ENCODE results near the gene RHEBL1.

The RHEBL1 gene

DNA sequence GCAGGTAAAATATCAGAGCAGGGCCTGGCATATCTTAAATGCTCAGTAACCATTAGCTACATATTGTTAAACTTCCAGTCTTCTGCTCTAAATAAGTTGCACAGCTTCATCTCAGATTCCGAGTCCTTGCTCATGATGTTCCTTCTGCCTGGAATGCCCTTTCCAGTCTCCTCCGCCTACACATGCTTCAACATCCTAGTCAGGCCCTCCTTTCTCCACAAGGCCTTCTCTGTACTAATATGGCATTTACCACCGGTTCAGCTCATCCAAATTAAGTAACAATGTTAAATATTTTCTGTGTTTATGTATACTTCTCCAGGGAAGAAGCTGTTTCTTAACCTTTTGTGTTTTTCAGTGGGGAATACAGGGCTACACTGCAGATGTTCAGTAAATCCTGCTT is 16.3 kb upstream of the RHEBL1 start:
- H3K27me3 ChIP-seq (replicated peaks) = peaks cover 12% of the 10 kb centered on the region
- H3K27ac ChIP-seq = no peak overlapping the region
- TF ChIP-seq, protein P1, sequence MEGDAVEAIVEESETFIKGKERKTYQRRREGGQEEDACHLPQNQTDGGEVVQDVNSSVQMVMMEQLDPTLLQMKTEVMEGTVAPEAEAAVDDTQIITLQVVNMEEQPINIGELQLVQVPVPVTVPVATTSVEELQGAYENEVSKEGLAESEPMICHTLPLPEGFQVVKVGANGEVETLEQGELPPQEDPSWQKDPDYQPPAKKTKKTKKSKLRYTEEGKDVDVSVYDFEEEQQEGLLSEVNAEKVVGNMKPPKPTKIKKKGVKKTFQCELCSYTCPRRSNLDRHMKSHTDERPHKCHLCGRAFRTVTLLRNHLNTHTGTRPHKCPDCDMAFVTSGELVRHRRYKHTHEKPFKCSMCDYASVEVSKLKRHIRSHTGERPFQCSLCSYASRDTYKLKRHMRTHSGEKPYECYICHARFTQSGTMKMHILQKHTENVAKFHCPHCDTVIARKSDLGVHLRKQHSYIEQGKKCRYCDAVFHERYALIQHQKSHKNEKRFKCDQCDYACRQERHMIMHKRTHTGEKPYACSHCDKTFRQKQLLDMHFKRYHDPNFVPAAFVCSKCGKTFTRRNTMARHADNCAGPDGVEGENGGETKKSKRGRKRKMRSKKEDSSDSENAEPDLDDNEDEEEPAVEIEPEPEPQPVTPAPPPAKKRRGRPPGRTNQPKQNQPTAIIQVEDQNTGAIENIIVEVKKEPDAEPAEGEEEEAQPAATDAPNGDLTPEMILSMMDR (IDR thresholded peaks at IDR 0.05; ENCODE audit: low read depth, low read length, missing control alignments) = no peak
- no peaks in the 10 kb centered on the region for H3K36me3 ChIP-seq (replicated peaks)
- DNase-seq = no peak
- in situ Hi-C loops (cut with HindIII; ENCODE audit: low pct_ligation_motif_present, low sequenced_read_pairs) = no loop called here
- H3K4me3 ChIP-seq (ENCODE audit: low read depth, low read length) = no peak overlapping the region

DNA sequence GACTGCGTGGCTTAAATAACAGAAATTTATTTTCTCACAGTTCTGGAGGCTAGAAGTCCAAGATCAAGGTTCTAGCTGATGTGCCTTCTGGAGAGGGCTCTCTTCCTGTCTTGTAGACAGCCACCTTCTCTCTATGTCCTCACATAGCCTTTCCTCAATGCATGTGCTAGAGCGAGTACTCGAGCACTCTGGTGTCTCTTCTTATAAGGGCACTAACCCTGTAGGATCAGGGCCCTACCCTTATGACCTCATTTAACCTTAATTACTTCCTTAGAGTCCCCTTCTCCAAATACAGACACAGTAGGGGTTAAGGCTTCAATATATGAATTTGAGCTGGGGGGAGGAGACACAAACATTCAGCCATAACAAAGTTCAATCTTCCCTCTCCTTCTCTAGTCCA is 14.7 kb upstream of the RHEBL1 start:
- H3K27me3 ChIP-seq (replicated peaks) = peaks cover 5% of the 10 kb centered on the region
- no peaks in the 10 kb centered on the region for H3K36me3 ChIP-seq (replicated peaks)
- DNase-seq = no peak
- in situ Hi-C loops (cut with HindIII; ENCODE audit: low pct_ligation_motif_present, low sequenced_read_pairs) = no loop called here
- TF ChIP-seq, protein P1 (IDR thresholded peaks at IDR 0.05; ENCODE audit: low read depth, low read length, missing control alignments) = no peak
- H3K4me3 ChIP-seq (ENCODE audit: low read depth, low read length) = no peak overlapping the region
- no peak overlapping the region for H3K27ac ChIP-seq

DNA sequence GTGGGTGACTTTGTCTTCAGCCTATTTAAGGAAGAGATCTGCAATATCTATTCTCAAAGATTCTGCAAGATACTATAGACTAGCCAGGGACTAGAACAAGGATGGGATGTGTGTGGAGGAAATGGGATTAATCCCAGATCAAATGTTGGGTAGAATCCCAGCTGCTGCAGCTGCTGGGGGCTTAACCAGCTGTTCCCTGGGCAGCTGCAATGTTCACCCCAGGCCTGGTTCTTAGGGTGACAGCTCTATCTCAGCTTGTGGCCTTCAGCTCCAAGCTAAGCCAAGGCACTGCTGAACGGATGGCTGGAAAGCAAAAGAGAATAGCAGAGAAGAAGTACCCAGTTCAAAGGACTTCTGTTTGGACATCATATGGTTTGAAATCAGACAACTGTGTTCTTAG is 10.0 kb upstream of the RHEBL1 start:
- Histone ChIP-seq H3K27me3 (replicated peaks) (no peaks in the 10 kb centered on the region), H3K36me3 (replicated peaks) (no peaks in the 10 kb centered on the region), H3K4me3 (ENCODE audit: low read depth, low read length) (no peak overlapping the region), H3K27ac (no peak overlapping the region)
- DNase-seq = no peak
- TF ChIP-seq, protein P1 (IDR thresholded peaks at IDR 0.05; ENCODE audit: low read depth, low read length, missing control alignments) = no peak
- in situ Hi-C loops (cut with HindIII; ENCODE audit: low pct_ligation_motif_present, low sequenced_read_pairs) = no loop called here

DNA sequence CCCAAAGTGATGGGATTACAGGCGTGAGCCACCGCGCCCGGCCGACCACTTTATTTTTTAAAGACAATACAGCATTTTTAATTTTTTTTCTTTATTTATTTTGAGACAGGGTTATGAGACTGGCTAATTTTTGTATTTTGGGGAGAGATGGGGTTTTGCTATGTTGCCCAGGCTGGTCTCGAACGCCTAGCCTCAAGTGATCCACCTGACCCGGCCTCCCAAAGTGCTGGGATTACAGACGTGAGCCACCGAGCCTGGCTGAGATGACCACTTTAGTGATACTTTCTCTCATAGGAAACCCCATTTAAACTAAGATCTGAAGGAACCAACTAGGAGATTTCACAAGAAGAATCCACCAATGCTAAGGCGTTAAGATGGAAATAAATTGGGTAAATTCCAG is 1.2 kb upstream of the RHEBL1 start:
- Histone ChIP-seq H3K36me3 (replicated peaks) (no peaks in the 10 kb centered on the region), H3K27me3 (replicated peaks) (no peaks in the 10 kb centered on the region), H3K4me3 (ENCODE audit: low read depth, low read length) (no peak overlapping the region), H3K27ac (no peak overlapping the region)
- in situ Hi-C loops (cut with HindIII; ENCODE audit: low pct_ligation_motif_present, low sequenced_read_pairs) = no loop called here
- no peak for DNase-seq
- TF ChIP-seq, protein P1 (IDR thresholded peaks at IDR 0.05; ENCODE audit: low read depth, low read length, missing control alignments) = no peak

DNA sequence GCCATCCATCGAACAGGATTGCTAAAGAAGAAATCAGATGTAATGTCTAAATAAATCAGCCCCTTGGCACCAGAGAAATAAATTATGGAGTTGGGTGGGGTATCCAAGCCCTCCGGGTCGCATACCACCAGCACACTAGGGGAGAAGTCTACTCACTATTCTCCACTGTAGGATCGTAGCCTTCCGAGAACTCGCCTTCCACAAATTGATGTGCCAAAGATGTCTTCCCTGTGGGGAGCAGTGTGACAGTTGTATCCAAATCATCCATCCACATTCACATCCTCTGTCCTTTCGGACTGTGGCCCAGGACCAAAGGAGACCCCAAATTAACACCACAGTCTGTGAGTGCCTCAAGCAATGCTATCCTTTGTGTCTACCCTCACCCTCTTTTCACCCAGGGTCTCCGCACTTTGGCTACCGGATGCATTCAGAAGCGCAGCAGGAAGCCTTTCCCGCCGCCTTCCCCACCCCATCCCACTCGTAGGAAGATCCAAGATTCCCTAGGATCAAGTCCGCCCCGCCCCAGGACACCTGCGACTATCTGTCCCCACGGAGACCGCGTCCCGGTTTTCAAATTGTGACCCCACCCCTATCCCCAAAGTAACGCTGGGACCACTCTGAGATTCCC is 786 bp downstream of the RHEBL1 start:
- no peak for DNase-seq
- peak overlapping the region; percentile 87 for H3K4me3 ChIP-seq (ENCODE audit: low read depth, low read length)
- no peak overlapping the region for H3K27ac ChIP-seq
- H3K27me3 ChIP-seq (replicated peaks) = no peaks in the 10 kb centered on the region
- in situ Hi-C loops (cut with HindIII; ENCODE audit: low pct_ligation_motif_present, low sequenced_read_pairs) = no loop called here
- TF ChIP-seq, protein P1 (IDR thresholded peaks at IDR 0.05; ENCODE audit: low read depth, low read length, missing control alignments) = no peak
- H3K36me3 ChIP-seq (replicated peaks) = no peaks in the 10 kb centered on the region

DNA sequence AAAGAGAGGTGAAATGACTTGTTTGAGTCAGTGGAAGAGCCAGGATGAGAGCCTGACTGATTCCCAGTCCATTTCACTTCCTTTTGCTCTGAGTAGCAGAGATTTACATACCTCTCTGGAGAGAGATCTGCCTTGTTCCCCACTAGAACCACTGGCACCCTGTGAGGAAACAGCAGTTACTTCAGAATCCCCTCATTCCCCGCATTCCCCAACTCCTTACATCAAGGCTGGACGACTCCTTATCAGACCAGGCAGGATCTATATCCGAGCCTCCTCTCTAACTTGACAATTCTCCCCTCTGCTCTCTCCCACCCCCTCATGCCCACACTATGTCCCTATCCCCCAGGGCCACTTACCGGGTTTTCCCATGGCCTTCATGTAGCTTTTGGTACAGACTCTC is 3.7 kb downstream of the RHEBL1 start:
- in situ Hi-C loops (cut with HindIII; ENCODE audit: low pct_ligation_motif_present, low sequenced_read_pairs) = no loop called here
- H3K4me3 ChIP-seq (ENCODE audit: low read depth, low read length) = no peak overlapping the region

More for the DNA sequence above, 3.7 kb downstream of the RHEBL1 start:
- no peak overlapping the region for H3K27ac ChIP-seq
- TF ChIP-seq, protein P1 (IDR thresholded peaks at IDR 0.05; ENCODE audit: low read depth, low read length, missing control alignments) = no peak
- no peaks in the 10 kb centered on the region for H3K36me3 ChIP-seq (replicated peaks)
- no peaks in the 10 kb centered on the region for H3K27me3 ChIP-seq (replicated peaks)
- DNase-seq = no peak

Data from brain microvascular endothelial cell (primary cell).